SU-DHL-6 (cell line): ENCODE measurements around the gene KRT16.
"Not testable (repeated sequence)": the region's sequence is repeated elsewhere in the genome, so short reads cannot be mapped to it uniquely, and the experiment has no call there.

Experiments used
- H2AFZ ChIP-seq: fragments of 200-600 bp; sonication (generic); 2 replicates; pipeline ENCODE4 v1.6.1; 2014; ENCODE audit warnings: low read depth, mild to moderate bottlenecking, moderate library complexity, mixed read lengths, antibody characterized with exemption, low read length; ENCODE audit not compliant: severe bottlenecking
- H3F3A ChIP-seq: fragments of 200-600 bp; shearing (Covaris generic); 2 replicates; pipeline ENCODE4 v1.6.0; 2016; ENCODE audit warnings: antibody characterized with exemption, mild to moderate bottlenecking; ENCODE audit not compliant: insufficient read depth
- H3K27ac ChIP-seq: fragments of 200-600 bp; sonication (generic); 2 replicates; pipeline ENCODE4 v1.5.1; 2016; ENCODE audit warnings: low read depth, mild to moderate bottlenecking, low read length, moderate library complexity, mixed read lengths
- H3K27me3 ChIP-seq: fragments of 200-600 bp; sonication (generic), shearing (Covaris generic); 2 replicates; pipeline ENCODE4 v1.6.0; 2014; ENCODE audit warnings: mild to moderate bottlenecking, low read length
- H3K36me3 ChIP-seq: fragments of 200-600 bp; sonication (generic); 2 replicates; pipeline ENCODE4 v1.6.1; 2014; ENCODE audit warnings: mild to moderate bottlenecking, low read length, mixed read lengths
- H3K4me2 ChIP-seq: fragments of 300-600, 200-600 bp; shearing (Covaris generic), sonication (generic); 2 replicates; pipeline ENCODE4 v1.6.0; 2014; ENCODE audit warnings: low read length, low read depth, mild to moderate bottlenecking; ENCODE audit not compliant: poor library complexity, severe bottlenecking
- H3K4me3 ChIP-seq: fragments of 200-600 bp; sonication (generic); 2 replicates; pipeline ENCODE4 v1.5.1; 2014; ENCODE audit warnings: antibody characterized with exemption, low read length, mild to moderate bottlenecking, mixed read lengths; ENCODE audit not compliant: insufficient read depth, poor library complexity, severe bottlenecking
- H3K79me2 ChIP-seq: fragments of 200-600 bp; sonication (generic); 2 replicates; pipeline ENCODE4 v1.6.1; 2014; ENCODE audit warnings: mild to moderate bottlenecking, low read length, moderate library complexity; ENCODE audit not compliant: insufficient read depth
- H3K9ac ChIP-seq: fragments of 200-600 bp; sonication (generic); 2 replicates; pipeline ENCODE4 v1.7.0; 2014; ENCODE audit warnings: mild to moderate bottlenecking, low read length
- H3K9me2 ChIP-seq: fragments of 200-600 bp; sonication (generic); replicated peaks from 2 replicates; pipeline ENCODE4 v1.6.1; 2014; ENCODE audit warnings: low read length; ENCODE audit not compliant: insufficient read depth
- H3K9me3 ChIP-seq: fragments of 200-600 bp; sonication (generic); 2 replicates; pipeline ENCODE4 v1.6.1; 2014; ENCODE audit warnings: low read length, mixed read lengths; ENCODE audit not compliant: insufficient read depth
- H4K20me1 ChIP-seq: fragments of 200-600 bp; sonication (generic); 2 replicates; pipeline ENCODE4 v1.6.1; 2014; ENCODE audit warnings: low read depth, mild to moderate bottlenecking, antibody characterized with exemption, low read length, moderate library complexity, mixed read lengths
- EZH2phosphoT487 ChIP-seq: fragments of 200-600 bp; sonication (generic), shearing (Covaris generic); conservative IDR thresholded peaks from 2 replicates; pipeline ENCODE4 v1.6.1; 2018; ENCODE audit warnings: mild to moderate bottlenecking, antibody characterized with exemption, low read length, moderate library complexity, mixed read lengths
- TF ChIP-seq, protein P1 (sequence below): fragments of 200-600 bp; sonication (generic); IDR thresholded peaks from one replicate; pipeline ENCODE4 v1.5.1; 2017; ENCODE audit warnings: antibody characterized with exemption, mild to moderate bottlenecking, low read length, moderate library complexity; ENCODE audit not compliant: insufficient read depth, poor library complexity, severe bottlenecking

The KRT16 gene

DNA sequence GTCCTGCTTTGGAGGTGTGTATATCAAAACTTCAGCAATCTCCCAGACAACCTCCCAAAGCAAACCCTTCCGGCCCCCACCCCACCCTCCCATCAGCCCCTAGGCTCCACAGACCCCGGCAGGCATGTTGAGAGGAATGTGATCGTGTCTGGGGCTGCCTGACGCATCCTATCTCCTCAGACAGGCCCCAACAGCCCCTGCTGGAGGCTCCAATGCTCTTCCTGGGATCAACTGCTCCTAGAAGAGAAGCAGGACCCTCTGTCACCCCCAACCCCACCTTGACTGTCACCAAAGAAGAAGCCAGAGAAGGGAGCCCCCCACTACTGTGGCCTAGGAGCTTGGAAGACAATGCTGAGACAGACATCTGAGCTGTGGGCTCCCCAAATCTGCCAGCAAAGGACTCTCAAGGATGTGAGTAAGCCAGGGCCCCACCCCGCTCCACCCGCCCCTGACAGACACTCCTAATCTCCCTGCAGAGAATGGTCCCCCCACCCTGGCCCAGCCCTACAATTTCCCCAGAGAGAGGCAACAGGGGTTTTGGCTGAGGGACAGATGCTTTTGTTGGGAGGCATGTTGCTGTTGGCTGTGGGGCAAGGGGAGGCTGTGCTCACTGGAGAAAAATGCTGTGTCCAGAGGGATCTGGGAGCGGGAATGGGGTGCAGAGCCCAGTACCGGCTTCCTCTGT lies 24.3 kb downstream of the KRT16 start:
- Histone ChIP-seq H3K79me2 (no peaks in the 10 kb centered on the region), H3K4me2 (no peak overlapping the region), H3K9me2 (no peaks in the 10 kb centered on the region), H3F3A (no peaks in the 10 kb centered on the region), H3K27ac (no peak overlapping the region), H3K27me3 (no peaks in the 10 kb centered on the region), H3K4me3 (no peak overlapping the region), H3K9ac (no peak overlapping the region), H3K9me3 (no peaks in the 10 kb centered on the region), H4K20me1 (no peaks in the 10 kb centered on the region), H3K36me3 (no peaks in the 10 kb centered on the region), H2AFZ (no peak overlapping the region)
- TF ChIP-seq EZH2phosphoT487 = no peak
- TF ChIP-seq, protein P1, sequence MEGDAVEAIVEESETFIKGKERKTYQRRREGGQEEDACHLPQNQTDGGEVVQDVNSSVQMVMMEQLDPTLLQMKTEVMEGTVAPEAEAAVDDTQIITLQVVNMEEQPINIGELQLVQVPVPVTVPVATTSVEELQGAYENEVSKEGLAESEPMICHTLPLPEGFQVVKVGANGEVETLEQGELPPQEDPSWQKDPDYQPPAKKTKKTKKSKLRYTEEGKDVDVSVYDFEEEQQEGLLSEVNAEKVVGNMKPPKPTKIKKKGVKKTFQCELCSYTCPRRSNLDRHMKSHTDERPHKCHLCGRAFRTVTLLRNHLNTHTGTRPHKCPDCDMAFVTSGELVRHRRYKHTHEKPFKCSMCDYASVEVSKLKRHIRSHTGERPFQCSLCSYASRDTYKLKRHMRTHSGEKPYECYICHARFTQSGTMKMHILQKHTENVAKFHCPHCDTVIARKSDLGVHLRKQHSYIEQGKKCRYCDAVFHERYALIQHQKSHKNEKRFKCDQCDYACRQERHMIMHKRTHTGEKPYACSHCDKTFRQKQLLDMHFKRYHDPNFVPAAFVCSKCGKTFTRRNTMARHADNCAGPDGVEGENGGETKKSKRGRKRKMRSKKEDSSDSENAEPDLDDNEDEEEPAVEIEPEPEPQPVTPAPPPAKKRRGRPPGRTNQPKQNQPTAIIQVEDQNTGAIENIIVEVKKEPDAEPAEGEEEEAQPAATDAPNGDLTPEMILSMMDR = no peak

GRCh38 chr17:41586863-41587495 lies 25.6 kb downstream of the KRT16 start, which contains the start of gene KRT14:
Gene KRT14, minus strand, starts transcription at chr17:41586895. Its CDS starts 61 bp downstream, at chr17:41586834.
- Histone ChIP-seq H3K27ac (no peak within 1 kb of the TSS), H3K9me3 (no peaks in the 10 kb centered on the region), H2AFZ (no peak within 1 kb of the TSS), H4K20me1 (no peaks in the 10 kb centered on the region), H3K9me2 (no peaks in the 10 kb centered on the region), H3K4me2 (no peak within 1 kb of the TSS), H3K36me3 (no peaks in the 10 kb centered on the region), H3K79me2 (no peaks in the 10 kb centered on the region), H3F3A (no peaks in the 10 kb centered on the region), H3K4me3 (no peak within 1 kb of the TSS), H3K9ac (no peak within 1 kb of the TSS), H3K27me3 (no peaks in the 10 kb centered on the region)
- TF ChIP-seq, protein P1 = no peak
- no peak for TF ChIP-seq EZH2phosphoT487

GRCh38 chr17:41585301-41586056 lies 27.1 kb downstream of the KRT16 start:
- Histone ChIP-seq H2AFZ (no peak overlapping the region), H3K9me2 (no peaks in the 10 kb centered on the region), H3K27ac (no peak overlapping the region), H3K9me3 (no peaks in the 10 kb centered on the region), H3K9ac (no peak overlapping the region), H3K36me3 (no peaks in the 10 kb centered on the region), H3K4me3 (no peak overlapping the region), H4K20me1 (no peaks in the 10 kb centered on the region), H3F3A (no peaks in the 10 kb centered on the region), H3K27me3 (no peaks in the 10 kb centered on the region), H3K4me2 (no peak overlapping the region), H3K79me2 (no peaks in the 10 kb centered on the region)
- TF ChIP-seq EZH2phosphoT487 = no peak
- TF ChIP-seq, protein P1 = no peak

- H4K20me1 ChIP-seq, H3K9me2 ChIP-seq, H3K4me2 ChIP-seq, H3K36me3 ChIP-seq, H3K9me3 ChIP-seq, H3K27me3 ChIP-seq, H3F3A ChIP-seq, H3K4me3 ChIP-seq, H2AFZ ChIP-seq, H3K79me2 ChIP-seq, H3K27ac ChIP-seq, H3K9ac ChIP-seq: not testable (repeated sequence)
Observed at GRCh38 chr17:41584331-41584927, 28.1 kb downstream of the KRT16 start.
